H1 (cell line): ENCODE results near the gene MYH10. TPM values are rescaled to one million over a fixed set of nuclear protein-coding genes. Genes with fewer than 3 reads are reported as not detected.

Experiments
- CTCF ChIA-PET: fragments of 300-600 bp; sonication (Branson Sonifier 250); formaldehyde crosslinking; loops from one replicate; lab custom pipeline; 2021; ENCODE audit not compliant: partially characterized antibody; lab: Charles Lee
- POLR2A ChIA-PET: fragments of 300-600 bp; sonication (Branson Sonifier 250); formaldehyde crosslinking; loops from one replicate; lab custom pipeline; 2021; ENCODE audit warnings: inconsistent platforms; ENCODE audit not compliant: partially characterized antibody; lab: Charles Lee
- DNase-seq, 2 experiments: peaks; one replicate each; pipeline versions ENCODE4 v3.0.0 to v3.0.0-alpha.2; 2010 to 2022; ENCODE audit warnings: low spot score in 2 of 2, low read depth in 1 of 2, mixed read lengths in 1 of 2
- FAIRE-seq: peaks from 2 replicates; lab custom pipeline; 2011; peaks lifted over from hg19 to GRCh38; lab: Jason Lieb, UNC
- H2AFZ ChIP-seq: 2 replicates; pipeline ENCODE4 v1.8.1; 2012; ENCODE audit warnings: low read length, inconsistent platforms
- H2AK5ac ChIP-seq: 2 replicates; pipeline ENCODE4 v1.6.1; 2013; ENCODE audit warnings: low read depth, low read length
- H2BK120ac ChIP-seq: replicated peaks from 2 replicates; pipeline ENCODE3; 2013; ENCODE audit warnings: low read depth, low read length, inconsistent platforms
- H2BK12ac ChIP-seq: 2 replicates; pipeline ENCODE4 v1.6.1; 2013; ENCODE audit warnings: low read depth, low read length
- H2BK15ac ChIP-seq: 2 replicates; pipeline ENCODE4 v1.6.1; 2013; ENCODE audit warnings: low read length
- H2BK20ac ChIP-seq: 2 replicates; pipeline ENCODE4 v1.6.1; 2013; ENCODE audit warnings: low read length
- H2BK5ac ChIP-seq: 2 replicates; pipeline ENCODE4 v1.6.1; 2013; ENCODE audit warnings: low read depth, low read length
- H3K14ac ChIP-seq: 2 replicates; pipeline ENCODE4 v1.6.1; 2013; ENCODE audit warnings: inconsistent platforms; ENCODE audit not compliant: insufficient read length
- H3K18ac ChIP-seq: 2 replicates; pipeline ENCODE4 v1.6.1; 2013; ENCODE audit warnings: low read length; ENCODE audit errors: extremely low read depth
- H3K23ac ChIP-seq: 2 replicates; pipeline ENCODE4 v1.6.1; 2013; ENCODE audit warnings: inconsistent platforms; ENCODE audit not compliant: insufficient read length
- H3K23me2 ChIP-seq: 2 replicates; pipeline ENCODE4 v1.6.1; 2013; ENCODE audit warnings: low read depth, low read length
- H3K27ac ChIP-seq: 2 replicates; pipeline ENCODE4 v1.6.1; 2011; ENCODE audit warnings: low read depth, low read length, inconsistent platforms
- H3K27me3 ChIP-seq, 4 experiments: replicated peaks in 1 of 4; 1 replicate in 1 of 4; 2 replicates in 3 of 4; pipeline versions ENCODE4 v1.6.1 to v1.8.1; 2011 to 2013; ENCODE audit warnings: low read length in 3 of 4, mild to moderate bottlenecking in 3 of 4, inconsistent platforms in 2 of 4, mixed read lengths in 2 of 4, moderate library complexity in 1 of 4; ENCODE audit not compliant: control insufficient read depth in 3 of 4, insufficient read depth in 3 of 4; ENCODE audit errors: extremely low read depth in 1 of 4
- H3K36me3 ChIP-seq, 4 experiments: 2 replicates each; pipeline versions ENCODE4 v1.6.1 to v1.8.1; 2011 to 2013; ENCODE audit warnings: mild to moderate bottlenecking in 4 of 4, low read length in 3 of 4, moderate library complexity in 2 of 4, control low read depth in 1 of 4, inconsistent platforms in 1 of 4; ENCODE audit not compliant: insufficient read depth in 4 of 4, control insufficient read depth in 2 of 4
- H3K4ac ChIP-seq: replicated peaks from 2 replicates; pipeline ENCODE3; 2013; ENCODE audit warnings: low read length, low read depth, mixed read lengths, inconsistent platforms; ENCODE audit not compliant: insufficient read length
- H3K4me1 ChIP-seq, 4 experiments: replicated peaks in 1 of 4; 1 replicate in 1 of 4; 2 replicates in 3 of 4; pipeline versions ENCODE4 v1.6.1 to v1.8.1; 2011 to 2013; ENCODE audit warnings: low read length in 3 of 4, inconsistent platforms in 2 of 4, mixed read lengths in 1 of 4; ENCODE audit not compliant: insufficient read depth in 4 of 4, control insufficient read depth in 3 of 4
- H3K4me2 ChIP-seq, 2 experiments: 2 replicates each; pipeline versions ENCODE4 v1.6.1 to v1.8.1; 2011 to 2013; ENCODE audit warnings: low read depth in 2 of 2, low read length in 2 of 2, control low read depth in 1 of 2, inconsistent platforms in 1 of 2, mild to moderate bottlenecking in 1 of 2; ENCODE audit not compliant: insufficient read depth in 1 of 2
- H3K4me3 ChIP-seq, 4 experiments: fragments of 200-600, 300-600 bp in 1 of 4; sonication (generic), shearing (Covaris generic), sonication (Bioruptor Twin) in 1 of 4; 2 replicates each; pipeline versions ENCODE4 v1.5.1 to v1.8.1; 2011 to 2016; ENCODE audit warnings: low read length in 4 of 4, low read depth in 3 of 4, control low read depth in 2 of 4, inconsistent platforms in 2 of 4, mild to moderate bottlenecking in 2 of 4, mixed read lengths in 1 of 4, moderate library complexity in 1 of 4; ENCODE audit not compliant: insufficient read depth in 2 of 4; ENCODE audit errors: extremely low read depth in 1 of 4
- H3K56ac ChIP-seq: replicated peaks from 2 replicates; pipeline ENCODE3; 2013; ENCODE audit warnings: low read depth, mild to moderate bottlenecking, mixed read lengths, low read length, inconsistent platforms; ENCODE audit not compliant: insufficient read length
- H3K79me1 ChIP-seq: 2 replicates; pipeline ENCODE4 v1.6.1; 2013; ENCODE audit warnings: low read depth, low read length, control low read depth
- H3K79me2 ChIP-seq, 2 experiments: 2 replicates each; pipeline versions ENCODE4 v1.6.1 to v1.8.1; 2012 to 2013; ENCODE audit warnings: low read length in 2 of 2, mild to moderate bottlenecking in 2 of 2, inconsistent platforms in 1 of 2; ENCODE audit not compliant: insufficient read depth in 2 of 2, control insufficient read depth in 1 of 2
- H3K9ac ChIP-seq, 4 experiments: replicated peaks in 1 of 4; 1 replicate in 1 of 4; 2 replicates in 3 of 4; pipeline versions ENCODE4 v1.6.1 to v1.8.1; 2011 to 2013; ENCODE audit warnings: low read depth in 3 of 4, low read length in 3 of 4, control low read depth in 2 of 4, mild to moderate bottlenecking in 2 of 4, moderate library complexity in 2 of 4, inconsistent platforms in 1 of 4; ENCODE audit errors: extremely low read depth in 1 of 4
- H3K9me3 ChIP-seq, 2 experiments: 2 replicates each; pipeline versions ENCODE4 v1.6.1 to v1.8.1; 2012 to 2013; ENCODE audit warnings: mild to moderate bottlenecking in 2 of 2, moderate library complexity in 2 of 2, control low read depth in 1 of 2, inconsistent platforms in 1 of 2, low read depth in 1 of 2, low read length in 1 of 2, mixed read lengths in 1 of 2; ENCODE audit not compliant: insufficient read depth in 2 of 2
- H4K20me1 ChIP-seq, 2 experiments: replicated peaks in 1 of 2; 2 replicates each; pipeline versions ENCODE3 to v1.8.1; 2011 to 2013; ENCODE audit warnings: inconsistent platforms in 2 of 2, low read length in 2 of 2, mild to moderate bottlenecking in 1 of 2; ENCODE audit not compliant: insufficient read depth in 2 of 2, control insufficient read depth in 1 of 2
- H4K5ac ChIP-seq: 2 replicates; pipeline ENCODE4 v1.6.1; 2013; ENCODE audit warnings: low read length, low read depth, mixed read lengths, inconsistent platforms; ENCODE audit not compliant: insufficient read length
- H4K8ac ChIP-seq: 2 replicates; pipeline ENCODE4 v1.8.0; 2013; ENCODE audit warnings: mild to moderate bottlenecking, moderate library complexity, low read length, inconsistent platforms; ENCODE audit not compliant: insufficient read depth; ENCODE audit errors: extremely low read depth
- H4K91ac ChIP-seq: replicated peaks from 2 replicates; pipeline ENCODE3; 2013; ENCODE audit warnings: low read length, mixed read lengths, inconsistent platforms; ENCODE audit not compliant: insufficient read length
- WGBS, 2 experiments: shearing (Covaris generic) in 1 of 2; methylation state at CpG; one replicate each; pipeline versions ENCODE4 v1.1.6 to v1.1.7; 2013 to 2015; ENCODE audit warnings: low lambda C conversion rate in 2 of 2, mixed read lengths in 2 of 2, inconsistent platforms in 1 of 2, low coverage in 1 of 2, missing lambda C conversion rate in 1 of 2; ENCODE audit not compliant: insufficient replicate concordance in 2 of 2, insufficient coverage in 1 of 2, insufficient read length in 1 of 2; ENCODE audit errors: extremely low coverage in 1 of 2, missing lambda C conversion rate in 1 of 2; 5-methylcytosine and 5-hydroxymethylcytosine counted together
- polyA plus RNA-seq, 7 experiments: library from polyadenylated mRNA; depleted of rRNA in 3 of 7; stranded (reverse) in 5 of 7; unstranded in 2 of 7; fragments of >200 nt in 5 of 7; fragments of 200-250 nt in 2 of 7; gene quantifications; 1 replicate in 5 of 7; 2 replicates in 1 of 7; 4 replicates in 1 of 7; pipeline versions ENCODE4 v1.2.1 to v1.2.3, GENCODE V29; 2011 to 2013; ENCODE audit warnings: missing spikeins in 2 of 7, mixed read lengths in 2 of 7
- total RNA-seq: library from RNA; stranded (reverse); fragmentation: NEBNext Ultra II Directional; extraction: Animal tissue kit (Norgen Biotek cat#: 25700); gene quantifications from 2 replicates; pipeline ENCODE4 v1.2.1, GENCODE V29; 2021

MYH10 gene
- total and polyA plus RNA-seq, 2 of the 8 experiments (the other 6 are each of a cell fraction or from before 2014, with no cell fraction given) = 64.1 to 289 TPM

- H3K79me1 ChIP-seq = peaks cover 12% of the 10 kb centered on the region
- CTCF ChIA-PET = interaction anchor here (1.5 kb wide), 1 partner anchor 10 kb away, joined by 3 read pairs; no protein-coding TSS in a partner anchor
- H2AK5ac ChIP-seq = no peak overlapping the region
- H3K27ac ChIP-seq = no peak overlapping the region
- H2BK20ac ChIP-seq = no peak overlapping the region
- H3K23me2 ChIP-seq = no peaks in the 10 kb centered on the region
- H3K4me1 ChIP-seq = peaks cover 0 to 6% (median 0%) of the 10 kb centered on the region in 4 experiments; a peak in 1 of 7 replicates
- FAIRE-seq = no peak
- H4K8ac ChIP-seq = no peak overlapping the region; the same call in 1 of the 2 replicates
- H3K56ac ChIP-seq = no peak overlapping the region
- H3K14ac ChIP-seq = no peak overlapping the region
- H3K4me2 ChIP-seq = no peak overlapping the region
- no peak overlapping the region for H2BK120ac ChIP-seq
- no peaks in the 10 kb centered on the region; a peak in 1 of 4 replicates for H3K79me2 ChIP-seq
- no peaks in the 10 kb centered on the region for H3K27me3 ChIP-seq
- no peak overlapping the region for H3K4me3 ChIP-seq
- peaks cover 2 to 20% (median 9%) of the 10 kb centered on the region in 4 experiments; a peak in 6 of 8 replicates for H3K36me3 ChIP-seq
- H3K4ac ChIP-seq = no peak overlapping the region
- no peak overlapping the region for H4K5ac ChIP-seq
- no peaks in the 10 kb centered on the region for H3K9me3 ChIP-seq
- no peak overlapping the region for H2BK12ac ChIP-seq
- WGBS, 2 experiments = 100% methylated on average over 3 of the region's 3 CpGs; no CpG with 5 or more reads in 1 of the 2 experiments
- H4K20me1 ChIP-seq = peaks cover 0 to 6% of the 10 kb centered on the region in 2 experiments
- H3K23ac ChIP-seq = no peak overlapping the region
- H2BK15ac ChIP-seq = no peak overlapping the region
- H4K91ac ChIP-seq = no peak overlapping the region
- H2AFZ ChIP-seq = no peak overlapping the region
- no peak for DNase-seq
- no peak overlapping the region for H3K9ac ChIP-seq
- H3K18ac ChIP-seq = no peak overlapping the region
- H2BK5ac ChIP-seq = no peak overlapping the region
- POLR2A ChIA-PET = interaction anchor here (1.5 kb wide), 1 partner anchor 84 kb away, joined by 4 read pairs; no protein-coding TSS in a partner anchor
Observed at GRCh38 chr17:8466456-8466855, 164.1 kb downstream of the MYH10 start.
